HG02885 (cell line): ENCODE data around the gene HOXB3.

Source experiments
- ATAC-seq: cut with Tn5 transposase; IDR thresholded peaks from one replicate; pipeline ENCODE4 v1.9.1; 2021; ENCODE audit warnings: mild to moderate bottlenecking; ENCODE audit not compliant: unreplicated experiment, poor library complexity

Gene HOXB3

DNA sequence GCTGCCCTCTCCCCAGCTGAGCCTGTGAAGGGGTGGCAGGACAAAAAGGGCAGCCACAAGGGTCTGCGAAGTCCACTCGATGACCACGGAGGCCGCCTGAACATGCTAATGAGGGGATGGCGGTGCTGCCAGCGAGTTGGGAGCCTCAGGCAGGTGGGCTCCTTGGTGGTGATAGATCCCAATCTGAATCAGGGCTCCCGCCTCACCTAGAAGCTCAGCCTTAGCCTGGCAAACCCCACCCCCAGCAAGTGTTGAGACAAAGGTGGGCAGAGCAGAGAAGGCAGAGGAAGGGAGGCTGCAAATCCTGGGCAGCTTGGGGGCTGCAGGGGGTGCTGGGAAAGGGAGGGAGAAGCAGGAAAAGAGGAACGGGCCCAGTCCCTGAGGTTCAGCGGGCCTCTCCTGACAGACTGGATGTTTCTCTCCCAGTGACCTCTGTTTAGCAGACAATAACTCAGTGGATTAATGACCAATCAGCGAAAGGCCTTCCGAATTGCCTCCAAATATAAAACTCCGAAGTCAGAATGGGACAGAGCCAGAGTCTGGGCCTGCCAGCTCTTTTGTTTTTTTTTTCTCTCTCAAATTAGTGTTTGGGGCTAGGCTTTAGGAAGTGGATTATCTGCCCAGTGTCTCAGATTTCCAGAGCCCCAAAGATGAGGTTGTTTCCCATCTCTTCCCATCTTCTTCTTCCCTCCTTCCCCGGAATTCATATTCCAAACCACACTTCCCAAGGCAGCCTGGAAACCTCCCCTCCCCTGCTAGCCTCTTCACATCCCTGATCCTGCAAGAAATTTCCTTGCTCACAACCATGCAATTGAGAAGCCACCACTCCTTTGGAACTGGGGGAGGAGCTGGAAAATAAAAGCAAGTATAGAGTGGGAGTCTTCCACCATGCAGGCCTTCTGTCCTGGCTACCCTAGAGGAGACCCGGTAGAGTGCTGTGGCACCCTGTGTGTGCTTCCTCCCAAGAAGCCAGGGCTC lies 29.9 kb downstream of the HOXB3 start:
- no peak for ATAC-seq

DNA sequence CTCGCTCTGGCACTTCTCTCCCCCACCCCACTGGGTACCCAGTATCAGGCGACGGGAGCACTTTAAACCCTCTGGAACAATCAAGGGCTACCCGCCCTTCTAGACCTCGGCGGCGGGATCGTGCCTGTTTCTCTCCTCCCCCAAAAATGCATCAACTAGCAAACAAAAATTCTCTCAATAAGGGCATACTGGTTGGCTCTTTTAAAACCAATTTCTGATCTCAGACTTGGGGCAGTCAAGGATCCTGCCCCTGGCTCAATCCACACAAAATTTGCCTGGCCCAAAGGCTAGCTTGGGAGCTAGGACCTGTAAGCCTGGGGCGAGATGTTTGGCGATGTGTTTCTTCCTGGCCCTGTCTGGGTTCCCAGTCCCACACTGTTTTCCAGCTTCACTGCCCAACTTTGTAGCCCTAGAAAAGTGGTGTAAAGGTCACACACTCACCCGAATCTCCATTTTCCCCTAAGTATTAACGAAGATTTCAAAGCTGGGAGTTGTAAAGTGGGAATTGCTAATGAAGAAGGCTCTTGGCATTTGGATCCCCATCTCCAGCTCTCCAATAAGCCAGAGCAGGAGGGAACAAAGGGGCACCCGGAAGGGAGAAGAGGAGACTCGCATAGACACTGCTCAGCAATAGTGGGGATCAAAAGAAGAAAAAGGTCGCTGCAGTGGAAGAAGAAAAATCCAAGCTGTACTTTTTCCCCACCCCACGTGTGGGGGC lies 30.8 kb downstream of the HOXB3 start:
- no peak for ATAC-seq

DNA sequence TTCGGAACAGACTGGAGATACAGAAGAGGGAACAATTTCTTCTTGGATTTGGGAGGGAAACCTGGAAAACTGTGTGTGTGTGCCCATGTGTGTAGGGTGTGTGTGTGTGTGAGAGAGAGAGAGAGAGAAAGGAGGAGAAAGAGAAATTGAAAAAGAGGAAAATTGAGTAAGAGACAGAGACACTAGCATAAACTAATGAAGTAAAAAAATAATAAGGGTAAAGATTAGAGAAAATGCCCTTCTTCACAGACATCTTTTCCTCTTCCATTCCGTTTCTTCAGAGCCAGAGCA lies 31.3 kb downstream of the HOXB3 start:
- no peak for ATAC-seq

DNA sequence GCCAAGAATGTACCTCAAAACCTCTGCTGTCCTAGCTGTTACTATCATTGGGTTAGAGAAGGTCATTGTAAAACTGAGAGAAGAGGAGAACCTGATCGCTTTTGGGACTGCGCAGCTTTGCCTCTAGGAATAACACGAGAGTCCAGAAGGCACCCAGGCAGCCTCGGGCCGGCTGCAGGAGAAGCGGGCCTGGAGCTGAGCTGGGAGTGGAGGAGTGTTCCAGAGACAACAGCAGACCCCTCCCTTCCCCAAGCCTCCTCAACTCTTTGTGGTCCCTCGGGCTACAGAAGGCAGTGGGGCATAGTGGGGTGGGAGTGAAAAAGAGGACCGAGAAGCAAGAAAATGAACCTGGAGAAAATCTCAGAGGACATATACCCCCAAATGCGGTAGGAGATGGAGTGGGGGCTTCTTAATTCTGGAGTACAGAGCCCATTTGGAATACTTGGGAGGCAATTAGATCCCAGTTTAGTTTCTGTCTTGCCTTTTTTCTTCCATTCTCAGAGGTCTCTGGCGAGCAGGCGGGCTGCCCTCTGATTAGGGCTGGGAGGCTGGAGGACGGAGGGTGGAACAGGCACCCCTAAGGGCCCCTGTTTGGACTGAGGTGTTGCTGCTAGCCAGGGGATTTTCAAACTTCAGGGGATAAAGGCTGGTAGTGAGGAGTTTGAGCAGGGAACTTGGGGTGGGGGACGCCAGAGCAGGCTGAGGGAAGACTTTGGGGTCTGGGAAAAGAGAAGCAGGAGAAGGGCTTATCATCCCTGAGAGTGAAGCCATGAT lies 31.8 kb downstream of the HOXB3 start:
- ATAC-seq = no peak

DNA sequence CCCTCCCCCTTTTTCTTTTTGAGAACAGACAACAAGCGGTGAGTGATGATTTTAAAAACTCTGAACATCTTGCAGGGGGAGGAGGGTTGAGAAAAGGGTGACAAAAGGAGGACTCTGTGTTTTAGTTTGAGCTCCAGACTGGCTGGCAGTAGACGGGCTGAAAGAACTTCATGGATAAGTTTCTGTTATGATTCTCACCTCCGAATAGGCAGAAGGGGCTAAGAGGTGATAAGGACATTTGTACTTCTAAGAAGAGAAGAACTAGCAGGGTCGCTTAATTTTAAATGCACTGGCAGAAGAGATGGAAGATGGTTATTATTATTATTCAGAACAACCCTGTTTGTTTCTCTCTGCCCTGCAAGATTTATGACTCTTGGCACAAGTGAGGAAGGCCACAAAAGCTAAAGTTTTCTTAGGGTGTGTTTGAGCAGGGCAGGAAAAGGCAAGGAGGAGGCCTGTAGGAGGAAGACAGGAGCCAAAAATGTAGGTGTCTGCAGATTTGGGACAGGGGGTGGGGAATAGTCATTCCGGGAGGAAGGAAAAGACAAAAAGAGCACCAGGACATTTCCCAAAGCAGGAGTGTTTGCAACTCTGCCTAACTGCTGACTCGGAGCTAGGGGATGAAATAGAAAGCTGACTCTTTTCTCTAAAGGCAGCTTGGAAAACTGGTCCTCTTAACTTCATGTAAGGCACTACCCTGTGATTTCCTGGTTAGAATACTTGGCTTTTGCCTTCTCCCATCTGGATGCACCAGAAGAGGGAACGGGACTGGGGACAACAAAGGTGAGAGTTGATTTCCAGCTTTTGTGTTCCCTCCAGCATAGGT lies 33.3 kb downstream of the HOXB3 start:
- no peak for ATAC-seq

DNA sequence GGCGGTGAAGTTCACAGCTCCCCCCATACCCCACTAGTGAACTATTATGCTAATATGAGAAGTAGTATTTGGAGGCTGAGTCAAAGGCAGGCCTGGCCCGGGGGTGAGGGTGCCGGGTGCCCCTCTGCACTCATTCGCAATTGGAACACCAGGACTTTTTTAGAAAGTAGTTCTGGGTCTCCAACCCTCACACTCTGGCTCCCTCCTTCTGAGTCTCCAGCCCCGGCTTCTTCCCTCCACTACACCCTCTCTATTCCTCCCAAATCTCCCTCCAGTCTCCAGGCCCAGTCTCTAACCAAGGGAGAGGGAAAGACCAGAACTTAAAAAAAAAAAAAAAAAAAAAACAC lies 33.8 kb downstream of the HOXB3 start:
- ATAC-seq = no peak

DNA sequence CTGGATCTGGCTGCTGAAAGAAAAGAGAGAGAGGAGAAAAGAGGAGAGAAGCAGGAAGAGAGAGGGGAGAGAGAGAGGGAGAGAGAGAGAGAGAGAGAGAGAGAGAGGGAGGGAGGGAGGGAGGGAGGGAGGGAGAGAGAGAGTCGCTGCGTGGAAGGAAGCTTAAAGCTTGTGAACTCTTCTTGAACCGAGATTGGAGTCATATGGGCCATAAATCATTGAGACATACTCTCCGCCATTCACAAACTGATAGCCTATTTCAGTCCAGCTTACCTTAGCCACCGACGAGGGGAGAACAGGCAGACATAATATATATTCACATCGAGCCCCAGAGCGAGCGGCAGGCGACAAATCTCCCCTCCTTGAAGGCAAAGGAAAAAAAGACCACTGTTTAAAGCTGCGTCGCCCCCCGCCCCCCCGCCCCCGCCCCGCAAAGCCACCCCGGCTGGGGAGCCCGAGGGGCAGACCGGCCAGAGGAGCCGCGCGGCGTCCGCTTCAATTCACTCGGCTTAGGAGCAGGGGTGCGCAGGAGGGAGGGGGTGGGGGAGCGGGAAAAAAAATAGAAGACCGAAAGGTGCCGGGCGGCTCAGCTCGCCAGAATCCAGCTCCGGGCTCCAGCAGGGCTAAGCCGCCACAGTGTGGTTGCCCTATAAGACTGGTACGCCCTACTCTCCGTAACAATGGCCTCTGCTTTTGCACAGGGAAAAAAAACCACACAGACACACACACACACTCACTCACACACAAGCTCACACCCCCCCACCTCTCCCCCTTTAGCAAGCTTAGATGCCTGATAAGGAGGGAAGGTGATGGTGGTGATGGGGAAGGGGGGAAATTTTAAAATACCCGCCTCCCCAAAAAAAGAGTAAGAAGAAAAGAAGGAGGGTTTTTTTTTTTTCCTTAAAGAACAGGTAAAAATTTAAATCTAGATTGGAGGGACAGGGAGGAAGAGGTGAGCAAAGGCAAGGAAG lies 34.5 kb downstream of the HOXB3 start:
- no peak for ATAC-seq

DNA sequence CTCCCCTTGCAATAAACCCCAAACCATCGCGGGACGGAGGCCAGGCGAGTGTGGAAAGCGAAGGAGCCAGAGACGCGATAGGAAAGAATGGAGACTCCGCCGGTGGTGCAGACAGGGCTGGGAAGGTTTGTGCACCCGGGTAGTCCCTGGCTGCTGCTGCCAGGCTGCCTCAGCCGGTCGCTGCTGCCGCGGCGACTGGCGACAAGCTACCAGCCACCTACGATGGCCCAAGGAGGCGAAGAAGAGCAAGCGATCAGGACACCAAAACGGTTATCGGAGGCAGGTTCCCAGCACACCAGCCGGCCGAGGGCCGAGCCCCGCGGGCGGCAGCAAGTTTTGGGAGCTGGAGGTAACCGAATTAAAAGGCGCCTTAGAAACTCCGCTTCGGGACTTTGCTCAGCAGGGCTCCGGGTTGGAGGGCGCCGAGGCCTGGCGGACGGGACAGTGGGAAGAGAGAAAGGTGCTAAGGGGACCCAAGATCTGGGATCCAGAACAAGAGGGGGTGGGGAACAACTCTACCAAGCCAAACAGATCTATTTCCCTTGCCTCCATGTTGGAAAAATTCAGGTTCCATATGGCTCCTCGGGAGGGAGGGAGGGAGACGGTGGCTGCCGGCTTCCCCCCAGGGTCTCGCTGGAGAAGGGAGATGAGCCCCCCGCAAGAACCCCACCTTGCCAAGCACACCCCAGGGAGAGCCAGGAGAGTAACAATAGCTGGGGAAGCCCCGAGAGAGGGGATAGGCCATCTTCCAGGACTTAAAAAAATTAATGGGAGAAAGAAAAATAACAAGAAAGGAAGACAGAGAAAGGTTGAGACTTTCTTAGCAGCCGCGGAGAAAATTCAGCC lies 35.4 kb downstream of the HOXB3 start:
- no peak for ATAC-seq

DNA sequence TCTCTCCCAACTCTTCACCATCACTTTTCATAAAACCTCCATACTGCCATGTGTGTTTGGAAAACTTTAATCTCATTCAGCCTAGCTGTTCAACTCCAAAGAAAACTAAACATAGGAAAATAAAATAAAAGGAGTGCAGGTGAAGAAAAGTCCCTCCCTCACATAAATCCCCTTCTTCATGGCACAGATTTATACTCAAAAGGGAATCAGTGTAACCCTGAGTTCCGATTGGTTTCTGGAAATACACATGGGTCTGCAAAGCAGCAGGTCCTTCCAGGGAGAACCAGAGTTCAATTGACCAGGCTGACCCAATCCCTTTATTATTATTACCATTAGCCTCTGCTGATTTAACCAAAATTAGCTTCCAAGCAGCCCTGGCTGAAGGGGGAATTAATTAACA lies 36.2 kb downstream of the HOXB3 start:
- no peak for ATAC-seq

DNA sequence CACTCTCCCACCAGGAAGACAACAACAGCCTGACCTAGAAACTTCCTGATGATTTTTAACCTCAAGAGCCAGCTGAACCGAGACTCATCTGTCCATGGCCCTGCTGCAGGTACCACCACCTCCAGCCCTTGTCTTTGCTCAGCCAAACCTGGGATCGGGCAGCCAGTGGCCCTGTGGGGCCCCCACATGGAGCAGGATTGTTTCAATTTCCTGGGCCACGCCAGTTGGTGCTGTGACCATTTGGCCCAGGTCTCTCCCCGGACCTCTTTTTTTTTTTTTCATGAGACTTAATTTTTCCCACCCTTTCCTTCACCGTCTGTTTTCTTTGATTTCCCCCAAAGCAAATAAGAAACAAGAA lies 36.9 kb downstream of the HOXB3 start:
- no peak for ATAC-seq

DNA sequence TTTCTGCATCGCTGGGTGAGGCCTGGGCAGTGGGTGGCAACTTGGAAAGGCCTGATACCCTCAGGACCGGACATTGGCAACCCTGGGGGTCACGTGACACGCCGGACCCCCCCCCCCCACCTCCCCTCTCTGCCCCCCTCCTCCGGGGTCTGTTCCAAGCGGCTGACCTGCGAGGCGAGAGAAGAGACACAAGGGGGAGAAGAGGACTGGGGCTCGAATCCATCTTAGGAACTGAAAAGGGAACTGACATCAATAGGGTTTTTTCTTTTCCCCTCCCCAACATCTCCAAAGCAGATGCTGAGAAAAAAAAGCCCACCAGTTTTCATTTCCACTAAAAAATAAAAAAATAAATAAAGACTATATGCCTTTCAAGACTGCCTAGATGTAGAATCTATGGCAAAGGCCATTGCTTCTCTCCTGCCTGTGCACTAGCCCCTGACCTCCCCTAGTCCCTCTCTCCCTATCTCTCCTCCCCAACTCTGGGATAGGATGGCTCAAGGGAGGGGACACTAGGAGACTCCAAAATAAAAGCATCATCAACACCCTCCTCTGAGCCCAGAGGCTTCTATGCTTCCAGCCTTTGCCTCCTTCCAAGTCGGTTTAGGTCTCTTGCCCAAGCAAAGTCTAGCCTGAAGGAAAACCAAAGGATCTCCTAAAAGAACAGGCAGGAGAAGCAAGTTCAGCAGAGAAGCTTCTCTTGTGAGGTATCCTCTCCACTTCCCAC lies 37.4 kb downstream of the HOXB3 start:
- ATAC-seq = no peak

DNA sequence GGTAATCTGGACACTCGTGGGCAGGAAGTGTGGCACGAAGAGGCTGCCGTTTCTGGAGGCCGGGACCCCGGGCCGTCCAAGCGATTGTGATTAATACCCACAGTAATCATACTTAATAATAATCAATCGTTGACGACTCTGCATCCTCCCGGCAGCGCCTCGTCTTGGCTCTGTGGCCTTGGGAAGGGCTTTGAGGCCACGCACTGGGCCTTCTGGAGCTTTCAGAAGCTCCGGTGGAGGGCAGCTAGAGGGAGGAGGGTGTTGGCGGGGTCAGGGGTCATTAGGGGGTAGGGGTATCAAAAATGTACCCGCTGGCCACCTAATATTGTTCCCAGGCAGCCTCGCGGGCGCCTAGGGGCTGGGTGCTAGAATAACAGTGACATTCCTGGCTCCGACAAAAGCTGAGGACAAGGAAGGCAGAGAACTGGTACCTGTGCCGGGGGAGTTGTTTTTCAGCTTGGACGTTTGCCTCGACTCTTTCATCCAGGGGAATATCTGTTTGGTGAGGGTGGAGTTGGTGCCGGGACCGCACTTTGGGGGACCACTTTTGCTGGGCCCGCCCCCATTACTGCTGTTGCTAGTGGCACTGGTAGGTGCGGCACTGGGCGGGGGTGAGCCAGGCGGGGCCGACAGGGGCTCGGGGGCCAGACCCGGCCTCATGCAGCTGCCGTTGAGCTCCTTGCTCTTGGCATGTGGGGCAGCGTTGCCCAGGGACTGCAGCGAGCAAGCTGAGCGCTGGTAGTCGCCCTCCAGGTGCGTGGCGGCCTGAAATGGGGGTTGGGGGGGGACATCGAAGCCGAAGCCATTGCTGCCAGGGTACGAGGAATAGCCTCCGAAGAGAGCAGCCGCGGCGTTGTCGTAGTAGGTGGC lies 38.2 kb downstream of the HOXB3 start:
- ATAC-seq = no peak

DNA sequence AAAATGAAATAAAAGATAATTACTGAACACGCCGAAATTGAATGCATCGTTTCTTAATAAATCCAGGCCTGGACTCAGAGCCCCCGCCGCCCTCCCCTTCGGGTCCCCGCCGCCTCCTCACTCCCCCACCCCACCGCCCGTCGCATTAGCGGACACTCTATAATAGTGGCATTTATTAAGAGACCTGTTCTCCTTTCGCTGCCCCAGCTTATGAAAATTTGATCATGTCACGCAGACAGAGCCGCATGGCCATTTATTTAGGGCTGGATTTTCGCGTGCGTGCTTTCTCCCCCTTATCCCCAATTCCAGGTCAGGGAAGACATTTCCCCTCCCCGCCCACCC lies 38.9 kb downstream of the HOXB3 start:
- no peak for ATAC-seq

DNA sequence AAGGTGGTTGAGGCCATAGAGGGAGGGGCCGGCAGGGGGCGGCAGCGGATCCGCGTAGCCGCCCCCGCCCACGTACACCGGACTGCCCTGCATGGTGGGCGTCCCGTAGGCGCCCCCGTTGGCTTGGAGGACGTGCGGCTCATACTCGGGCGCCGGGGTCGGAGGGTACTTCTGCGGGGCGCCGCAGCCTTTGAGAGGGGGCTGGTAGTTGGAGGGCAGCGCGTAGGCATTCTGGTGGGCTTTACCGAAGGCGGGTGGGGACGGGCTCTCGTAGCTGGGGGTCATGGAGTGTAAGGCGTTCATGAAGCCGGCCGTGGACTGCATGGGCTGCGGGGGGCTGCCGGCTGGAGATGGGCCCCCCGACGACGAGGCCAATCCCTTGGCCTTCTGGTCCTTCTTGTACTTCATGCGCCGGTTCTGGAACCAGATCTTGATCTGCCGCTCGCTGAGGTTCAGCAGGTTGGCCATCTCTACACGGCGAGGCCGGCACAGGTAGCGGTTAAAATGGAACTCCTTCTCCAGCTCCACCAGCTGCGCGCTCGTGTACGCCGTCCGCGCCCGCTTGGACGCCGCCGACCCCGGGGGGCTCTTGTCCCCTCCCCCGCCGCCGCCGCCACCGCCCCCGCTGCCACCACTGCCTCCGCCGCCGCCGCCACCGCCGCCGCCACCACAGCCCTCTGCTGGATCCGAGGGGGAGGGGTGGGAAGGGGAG lies 39.4 kb downstream of the HOXB3 start:
- ATAC-seq = no peak

DNA sequence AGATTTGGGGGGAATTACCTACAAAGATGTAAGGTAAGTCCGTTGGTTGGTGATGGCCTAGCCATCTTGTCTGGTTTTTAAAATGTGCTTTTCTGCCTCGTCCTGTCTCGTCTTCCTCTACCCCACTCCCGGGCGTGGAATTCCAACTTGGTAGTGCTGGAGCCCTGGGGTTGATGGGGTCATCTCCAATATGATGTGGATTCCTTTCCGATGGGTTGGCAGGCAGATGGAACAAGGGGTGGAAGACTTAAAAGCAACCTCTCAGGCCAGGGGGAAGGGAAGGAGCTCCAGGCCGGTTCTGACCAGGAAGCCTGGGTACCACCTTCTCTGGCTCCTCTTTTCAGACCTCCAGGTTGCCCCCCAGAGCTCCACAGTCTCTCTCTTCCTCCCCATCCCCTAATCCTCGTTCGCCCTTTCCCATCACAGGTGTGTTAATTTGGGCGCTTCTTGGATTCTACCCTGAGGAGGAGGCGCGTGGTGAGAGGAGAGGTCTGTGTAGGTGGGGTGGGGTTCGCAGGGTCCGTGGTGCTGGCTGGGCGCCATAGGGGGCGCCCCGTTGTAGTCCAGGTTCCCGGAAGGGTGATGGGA lies 40.0 kb downstream of the HOXB3 start:
- no peak for ATAC-seq

DNA sequence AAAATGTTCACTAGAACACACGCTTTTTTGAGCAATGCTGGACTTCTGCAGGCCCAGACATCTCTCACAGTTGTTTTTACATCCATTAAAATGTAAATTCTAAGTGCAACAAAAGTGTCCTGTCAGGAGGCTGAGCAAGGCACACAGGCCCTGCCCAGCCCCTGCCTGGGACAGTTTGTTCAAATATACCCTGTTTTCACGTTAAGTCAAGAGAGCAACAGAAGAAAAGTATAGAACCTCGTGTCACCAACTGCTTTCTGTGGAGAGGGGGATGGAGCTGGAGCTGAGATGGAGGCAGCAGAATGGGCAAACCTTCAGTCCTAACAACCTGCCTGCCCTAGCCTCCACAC lies 40.8 kb downstream of the HOXB3 start:
- no peak for ATAC-seq
